Endothelial cell of umbilical vein (primary cell): ENCODE data around the gene CFAP99. TPM values are rescaled to one million over a fixed set of nuclear protein-coding genes. Genes with fewer than 3 reads are reported as not detected.

ENCODE experiments used
- BruUV-seq: library from RNA; stranded (reverse); fragments of 400-500 nt; replicated peaks from 2 replicates; lab custom pipeline; 2021; lab: Mats Ljungman, UMichigan
- CTCF ChIA-PET: fragments of 300-600, 350-600 bp; sonication (Branson Sonifier 250); formaldehyde crosslinking; loops from one replicate; lab custom pipeline; 2021; ENCODE audit warnings: antibody characterized with exemption, inconsistent platforms; lab: Charles Lee
- POLR2A ChIA-PET: fragments of 300-600, 350-600 bp; sonication (Branson Sonifier 250); formaldehyde crosslinking; loops from one replicate; lab custom pipeline; 2021; ENCODE audit warnings: antibody characterized with exemption, inconsistent platforms; lab: Charles Lee
- DNase-seq: peaks from one replicate; pipeline ENCODE4 v3.0.0-alpha.2; 2011; ENCODE audit warnings: low read depth, low spot score
- FAIRE-seq: peaks from 2 replicates; lab custom pipeline; 2011; peaks lifted over from hg19 to GRCh38; lab: Jason Lieb, UNC
- H2AFZ ChIP-seq: 2 replicates; pipeline ENCODE4 v1.6.0; 2012; ENCODE audit warnings: low read depth, low read length, control low read depth, inconsistent platforms
- H3K27ac ChIP-seq: 2 replicates; pipeline ENCODE4 v1.5.1; 2011; ENCODE audit warnings: low read depth, mild to moderate bottlenecking, control low read depth, low read length, moderate library complexity; ENCODE audit not compliant: insufficient read depth
- H3K27me3 ChIP-seq, 2 experiments: 2 replicates each; pipeline versions ENCODE4 v1.6.0 to v1.6.1; 2011; ENCODE audit warnings: low read length in 2 of 2, mixed read lengths in 1 of 2; ENCODE audit not compliant: control insufficient read depth in 2 of 2, insufficient read depth in 2 of 2
- H3K36me3 ChIP-seq, 2 experiments: 2 replicates in 1 of 2; 3 replicates in 1 of 2; pipeline ENCODE4 v1.5.1; 2011; ENCODE audit warnings: low read length in 2 of 2, mild to moderate bottlenecking in 1 of 2, moderate library complexity in 1 of 2; ENCODE audit not compliant: control insufficient read depth in 2 of 2, insufficient read depth in 2 of 2; ENCODE audit errors: extremely low read depth in 1 of 2
- H3K4me1 ChIP-seq: 3 replicates; pipeline ENCODE4 v1.5.1; 2011; ENCODE audit warnings: mild to moderate bottlenecking, low read length; ENCODE audit not compliant: control insufficient read depth, insufficient read depth; ENCODE audit errors: extremely low read depth
- H3K4me2 ChIP-seq: 2 replicates; pipeline ENCODE4 v1.6.1; 2011; ENCODE audit warnings: low read length, control low read depth, mixed read lengths; ENCODE audit not compliant: insufficient read depth
- H3K4me3 ChIP-seq, 3 experiments: fragments of 200-600 bp in 1 of 3; sonication (generic), shearing (Covaris generic) in 1 of 3; replicated peaks in 1 of 3; 2 replicates each; pipeline ENCODE4 v1.5.1; 2011 to 2016; ENCODE audit warnings: control low read depth in 3 of 3, low read length in 3 of 3, mild to moderate bottlenecking in 2 of 3, inconsistent platforms in 1 of 3, low read depth in 1 of 3, moderate library complexity in 1 of 3; ENCODE audit not compliant: insufficient read depth in 1 of 3
- H3K79me2 ChIP-seq: 2 replicates; pipeline ENCODE4 v1.6.0; 2012; ENCODE audit warnings: low read length, inconsistent platforms; ENCODE audit not compliant: control insufficient read depth, insufficient read depth
- H3K9ac ChIP-seq: replicated peaks from 2 replicates; pipeline ENCODE3; 2011; ENCODE audit warnings: low read length, control low read depth; ENCODE audit not compliant: insufficient read depth; ENCODE audit errors: extremely low read depth
- H3K9me1 ChIP-seq: replicated peaks from 3 replicates; pipeline ENCODE4 v1.6.0; 2011; ENCODE audit warnings: mild to moderate bottlenecking, low read length; ENCODE audit not compliant: control insufficient read depth, insufficient read depth; ENCODE audit errors: extremely low read depth
- H3K9me3 ChIP-seq: replicated peaks from 2 replicates; pipeline ENCODE4 v1.5.1; 2012; ENCODE audit warnings: low read length, inconsistent platforms; ENCODE audit not compliant: control insufficient read depth, insufficient read depth
- H4K20me1 ChIP-seq: replicated peaks from 2 replicates; pipeline ENCODE3; 2011; ENCODE audit warnings: mild to moderate bottlenecking, low read length; ENCODE audit not compliant: control insufficient read depth, insufficient read depth; ENCODE audit errors: extremely low read depth
- CTCF ChIP-seq, 2 donors: IDR thresholded peaks; 1 replicate in 1 of 2; 2 replicates in 1 of 2; pipeline ENCODE4 v1.5.1; 2011; ENCODE audit warnings: low read length in 2 of 2, mild to moderate bottlenecking in 2 of 2, moderate library complexity in 2 of 2, control low read depth in 1 of 2, inconsistent platforms in 1 of 2, low read depth in 1 of 2; ENCODE audit not compliant: insufficient read depth in 1 of 2; ENCODE audit errors: extremely low read depth in 1 of 2
- EZH2 ChIP-seq: IDR thresholded peaks from 2 replicates; pipeline ENCODE4 v1.6.1; 2012; ENCODE audit warnings: borderline replicate concordance, low read depth, mild to moderate bottlenecking, moderate library complexity, low read length, inconsistent platforms; ENCODE audit not compliant: severe bottlenecking
- FOS ChIP-seq: IDR thresholded peaks from 2 replicates; pipeline ENCODE4 v1.6.1; 2011; ENCODE audit warnings: mild to moderate bottlenecking, low read length, moderate library complexity, borderline replicate concordance; ENCODE audit not compliant: insufficient read depth
- GATA2 ChIP-seq: IDR thresholded peaks from 2 replicates; pipeline ENCODE4 v1.7.0; 2011; ENCODE audit warnings: low read depth, mild to moderate bottlenecking, moderate library complexity, mixed read lengths, low read length; ENCODE audit not compliant: insufficient read length, insufficient read depth
- JUN ChIP-seq: IDR thresholded peaks from 2 replicates; pipeline ENCODE4 v1.6.1; 2011; ENCODE audit warnings: borderline replicate concordance, low read depth; ENCODE audit not compliant: insufficient read length, insufficient read depth
- MAX ChIP-seq: IDR thresholded peaks from 2 replicates; pipeline ENCODE4 v1.6.1; 2011; ENCODE audit not compliant: insufficient read depth, insufficient read length
- MYC ChIP-seq: IDR thresholded peaks from one replicate; pipeline ENCODE4 v1.6.1; 2011; ENCODE audit warnings: mild to moderate bottlenecking, low read depth, low read length
- POLR2A ChIP-seq: IDR thresholded peaks from 2 replicates; pipeline ENCODE4 v1.6.1; 2012; ENCODE audit warnings: low read depth, mild to moderate bottlenecking, control low read depth, low read length
- POLR2AphosphoS5 ChIP-seq: IDR thresholded peaks from 2 replicates; pipeline ENCODE4 v1.6.1; 2012; ENCODE audit warnings: low read depth, mild to moderate bottlenecking, control low read depth, low read length, moderate library complexity; ENCODE audit not compliant: insufficient read depth
- dilution Hi-C: fragments of 300-500 bp; cut with MboI; formaldehyde crosslinking; loops from one replicate; pipeline ENCODE4 v1.15.0; 2019; ENCODE audit warnings: low sequenced_read_pairs; ENCODE audit not compliant: extremely low pct_ligation_motif_present
- intact Hi-C: fragments of 100-400 bp; cut with micrococcal nuclease; formaldehyde crosslinking; loops from one replicate; pipeline ENCODE4 v1.10.0; 2022
- polyA plus RNA-seq, 4 experiments: library from polyadenylated mRNA; depleted of rRNA in 3 of 4; stranded (reverse) in 3 of 4; unstranded in 1 of 4; fragments of >200 nt; gene quantifications; 2 replicates each; pipeline versions ENCODE4 v1.2.1 to v1.2.3, GENCODE V29; 2011 to 2012; ENCODE audit warnings: missing spikeins in 1 of 4
- total RNA-seq: library from RNA; stranded (reverse); gene quantifications from 2 replicates; pipeline ENCODE4 v1.2.3, GENCODE V29; 2021

Gene CFAP99
- total and polyA plus RNA-seq, 2 donors (not counting 3 experiments of a cell fraction or from before 2014, with no cell fraction given) = 0.03 TPM; not detected in 1

GRCh38 chr4:2406406-2406805 lies 12.3 kb upstream of the CFAP99 start:
- BruUV-seq = no TSS peak
- ChIA-PET POLR2A (no interaction called here), CTCF (interaction anchor here (1.1 to 1.8 kb wide), 3 partner anchors 9 to 186 kb away, joined by 4 to 6 read pairs (median 4); no protein-coding TSS in a partner anchor)
- H3K27ac ChIP-seq = no peak overlapping the region
- intact Hi-C loops (no loop called here), dilution Hi-C loops (no loop called here)
- no peaks in the 10 kb centered on the region for H3K9me3 ChIP-seq
- peaks cover 14% of the 10 kb centered on the region for H3K79me2 ChIP-seq
- no peak overlapping the region for H3K4me2 ChIP-seq
- no peak for DNase-seq
- H3K9me1 ChIP-seq = no peaks in the 10 kb centered on the region
- no peaks in the 10 kb centered on the region for H3K27me3 ChIP-seq
- H4K20me1 ChIP-seq = no peaks in the 10 kb centered on the region
- TF ChIP-seq POLR2A (no peak), MAX (no peak), POLR2AphosphoS5 (no peak), CTCF (IDR thresholded peaks at IDR 0.05; ENCODE audit: extremely low read depth in 1 of 2, insufficient read depth in 1 of 2, low read depth in 1 of 2, low read length in 2 of 2) (no peak), FOS (no peak), MYC (no peak), JUN (no peak), EZH2 (no peak), GATA2 (no peak)
- H3K9ac ChIP-seq = no peak overlapping the region
- H3K4me1 ChIP-seq = peaks cover 12% of the 10 kb centered on the region
- H3K36me3 ChIP-seq = no peaks in the 10 kb centered on the region
- no peak overlapping the region for H2AFZ ChIP-seq
- H3K4me3 ChIP-seq = no peak overlapping the region
- FAIRE-seq = no peak
